Activated T-cell treated with anti-CD3 and anti-CD28 coated beads, Interleukin-2, amount 50 U/mL, for 24 hours (primary cell): ENCODE results near the gene APLNR.
"Not testable (repeated sequence)": the region's sequence is repeated elsewhere in the genome, so short reads cannot be mapped to it uniquely, and the experiment has no call there.

Experiments used
- DNase-seq: peaks from one replicate; pipeline ENCODE4 v3.0.0-alpha.2; 2020
- H3K27ac Mint-ChIP-seq: 2 replicates; pipeline ENCODE4 v1.8.0; 2020; ENCODE audit warnings: mild to moderate bottlenecking, mixed read lengths
- H3K27me3 Mint-ChIP-seq: 2 replicates; pipeline ENCODE4 v1.8.0; 2020; ENCODE audit warnings: mixed read lengths
- H3K36me3 Mint-ChIP-seq: 2 replicates; pipeline ENCODE4 v1.8.0; 2020; ENCODE audit warnings: low read depth, mixed read lengths
- H3K4me1 Mint-ChIP-seq: 2 replicates; pipeline ENCODE4 v1.8.0; 2020; ENCODE audit warnings: low read depth, mixed read lengths
- H3K4me3 Mint-ChIP-seq: 2 replicates; pipeline ENCODE4 v1.8.0; 2020; ENCODE audit warnings: mild to moderate bottlenecking, moderate library complexity, mixed read lengths
- H3K9me3 Mint-ChIP-seq: 2 replicates; pipeline ENCODE4 v1.8.0; 2020; ENCODE audit warnings: mixed read lengths

Gene APLNR

GRCh38 chr11:57237204-57237681 is at the start of gene APLNR:
TSS of gene APLNR (minus strand) at chr11:57237250. CDS start at chr11:57237004, 246 bp downstream.
- Mint-ChIP-seq H3K27me3 (peaks cover 70% of the 10 kb centered on the region), H3K4me1 (peaks cover 4% of the 10 kb centered on the region), H3K27ac (no peak within 1 kb of the TSS), H3K36me3 (no peaks in the 10 kb centered on the region), H3K9me3 (no peaks in the 10 kb centered on the region), H3K4me3 (no peak within 1 kb of the TSS)
- DNase-seq: no peak

DNA sequence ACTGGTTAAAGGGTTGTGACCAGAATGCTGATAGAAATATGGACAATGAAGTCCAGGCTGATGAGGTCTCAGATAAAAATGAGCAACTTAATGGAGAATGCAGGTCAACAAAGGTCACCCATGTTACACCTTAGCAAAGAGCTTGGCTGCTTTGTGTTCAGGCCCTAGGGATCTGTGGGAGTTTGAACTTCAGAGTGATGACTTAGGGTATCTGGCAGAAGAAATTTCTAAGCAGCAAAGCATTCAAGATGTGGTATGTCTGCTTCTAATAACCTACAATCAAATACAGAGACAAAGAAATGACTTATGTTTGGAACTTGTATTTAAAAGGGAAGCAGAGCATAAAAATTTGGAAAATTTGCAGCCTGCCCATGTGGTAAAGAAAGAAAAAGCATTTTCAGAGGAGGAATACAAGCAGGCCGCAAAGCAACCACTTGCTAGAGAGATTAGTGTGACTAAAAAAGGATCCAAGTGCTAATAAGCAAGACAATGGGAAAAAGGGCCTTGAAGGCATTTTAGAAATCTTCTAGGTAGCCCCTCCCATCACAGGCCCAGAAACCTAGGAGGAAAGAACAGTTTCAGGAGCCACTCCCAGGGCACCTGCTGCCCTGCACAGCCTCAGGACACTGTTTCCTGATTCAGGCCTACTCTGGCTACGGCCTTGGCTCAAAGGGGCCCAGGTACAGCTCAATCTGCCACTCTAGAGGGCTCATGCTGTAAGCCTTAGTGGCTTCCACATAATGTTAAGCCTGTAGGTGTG is 46.4 kb upstream of the APLNR start:
- DNase-seq: no peak
- Mint-ChIP-seq H3K27me3 (peaks cover 15% of the 10 kb centered on the region), H3K4me3 (no peak overlapping the region), H3K4me1 (no peaks in the 10 kb centered on the region), H3K27ac (no peak overlapping the region), H3K36me3 (no peaks in the 10 kb centered on the region), H3K9me3 (peaks cover 3% of the 10 kb centered on the region)

DNA sequence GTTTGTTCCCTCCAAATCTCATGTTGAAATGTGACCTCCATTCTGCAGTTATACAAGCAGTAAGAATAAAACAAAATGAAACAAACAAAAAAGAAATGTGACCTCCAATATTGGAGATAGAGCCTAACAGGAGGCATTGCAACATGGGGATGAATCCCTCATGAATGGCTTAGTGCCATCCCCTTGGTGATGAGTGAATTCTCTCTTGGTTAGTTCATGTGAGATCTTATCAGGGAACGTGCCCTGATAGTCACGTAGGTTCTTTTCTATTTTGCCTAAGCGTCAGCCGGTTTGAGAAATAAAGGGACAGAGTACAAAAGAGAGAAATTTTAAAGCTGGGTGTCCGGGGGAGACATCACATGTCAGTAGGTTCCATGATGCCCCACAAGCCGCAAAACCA is 44.5 kb upstream of the APLNR start:
- DNase-seq, H3K4me1 Mint-ChIP-seq, H3K9me3 Mint-ChIP-seq, H3K36me3 Mint-ChIP-seq, H3K4me3 Mint-ChIP-seq, H3K27ac Mint-ChIP-seq: not testable (repeated sequence)
- H3K27me3 Mint-ChIP-seq: peaks cover 26% of the 10 kb centered on the region

DNA sequence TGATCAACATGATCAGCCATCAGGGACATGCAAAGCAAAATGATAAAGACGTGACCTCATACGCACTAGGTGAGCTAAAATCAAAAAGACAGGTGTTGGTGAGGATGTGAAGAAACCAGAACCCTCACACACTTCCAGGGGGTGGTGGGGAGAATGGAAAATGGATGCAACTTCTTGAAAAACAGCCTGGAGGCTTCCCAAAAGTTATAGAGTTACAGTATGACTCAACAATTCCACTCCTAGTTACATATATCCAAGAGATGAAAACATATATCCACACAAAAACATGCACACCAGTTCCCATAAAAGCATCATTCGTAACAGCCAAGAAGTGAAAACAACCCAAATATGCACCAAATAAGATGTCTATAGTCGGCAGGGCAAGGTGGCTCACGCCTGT is 42.1 kb upstream of the APLNR start:
- Mint-ChIP-seq H3K27ac (no peak overlapping the region), H3K27me3 (peaks cover 34% of the 10 kb centered on the region), H3K9me3 (peaks cover 3% of the 10 kb centered on the region), H3K36me3 (no peaks in the 10 kb centered on the region), H3K4me1 (peaks cover 1% of the 10 kb centered on the region), H3K4me3 (no peak overlapping the region)
- no peak for DNase-seq

DNA sequence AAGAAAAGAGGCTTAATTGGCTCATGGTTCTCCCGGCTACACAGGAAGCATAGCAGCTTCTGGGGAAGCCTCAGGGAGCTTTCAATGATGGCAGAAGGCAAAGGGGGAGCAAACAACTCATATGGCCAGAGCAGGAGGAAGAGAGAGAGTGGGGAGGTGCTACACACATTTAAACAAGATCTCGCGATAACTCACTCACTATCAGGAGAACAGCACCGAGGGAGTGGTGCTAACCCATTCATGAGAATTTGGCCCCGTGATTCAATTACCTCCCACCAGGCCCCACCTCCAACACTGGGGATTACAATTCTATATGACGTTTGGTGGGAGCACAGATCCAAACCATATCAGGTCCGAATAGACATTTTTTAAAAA is 41.7 kb upstream of the APLNR start:
- Mint-ChIP-seq H3K27me3 (peaks cover 34% of the 10 kb centered on the region), H3K36me3 (no peaks in the 10 kb centered on the region), H3K4me3 (no peak overlapping the region), H3K9me3 (peaks cover 3% of the 10 kb centered on the region), H3K4me1 (peaks cover 1% of the 10 kb centered on the region), H3K27ac (no peak overlapping the region)
- DNase-seq: no peak

- H3K4me3 Mint-ChIP-seq: no peak overlapping the region
Measured at GRCh38 chr11:57277845-57278720, 41.0 kb upstream of the APLNR start.

GRCh38 chr11:57276971-57277675 is 40.1 kb upstream of the APLNR start:
- Mint-ChIP-seq H3K27ac (no peak overlapping the region), H3K9me3 (peaks cover 10% of the 10 kb centered on the region), H3K4me3 (no peak overlapping the region), H3K27me3 (peaks cover 38% of the 10 kb centered on the region), H3K4me1 (peaks cover 1% of the 10 kb centered on the region), H3K36me3 (no peaks in the 10 kb centered on the region)
- no peak for DNase-seq

More at GRCh38 chr11:57277845-57278720, 41.0 kb upstream of the APLNR start:
- DNase-seq: peak; percentile 45
- Mint-ChIP-seq H3K27ac (no peak overlapping the region), H3K36me3 (no peaks in the 10 kb centered on the region), H3K27me3 (peaks cover 38% of the 10 kb centered on the region), H3K9me3 (peaks cover 8% of the 10 kb centered on the region), H3K4me1 (peaks cover 1% of the 10 kb centered on the region)

- H3K4me1 Mint-ChIP-seq: peaks cover 1% of the 10 kb centered on the region
- H3K36me3 Mint-ChIP-seq: no peaks in the 10 kb centered on the region
- DNase-seq: no peak
- H3K27me3 Mint-ChIP-seq: peaks cover 45% of the 10 kb centered on the region
- peaks cover 11% of the 10 kb centered on the region for H3K9me3 Mint-ChIP-seq
- H3K27ac Mint-ChIP-seq: no peak overlapping the region
- H3K4me3 Mint-ChIP-seq: no peak overlapping the region
Measured at GRCh38 chr11:57276169-57276970, 39.3 kb upstream of the APLNR start.

DNA sequence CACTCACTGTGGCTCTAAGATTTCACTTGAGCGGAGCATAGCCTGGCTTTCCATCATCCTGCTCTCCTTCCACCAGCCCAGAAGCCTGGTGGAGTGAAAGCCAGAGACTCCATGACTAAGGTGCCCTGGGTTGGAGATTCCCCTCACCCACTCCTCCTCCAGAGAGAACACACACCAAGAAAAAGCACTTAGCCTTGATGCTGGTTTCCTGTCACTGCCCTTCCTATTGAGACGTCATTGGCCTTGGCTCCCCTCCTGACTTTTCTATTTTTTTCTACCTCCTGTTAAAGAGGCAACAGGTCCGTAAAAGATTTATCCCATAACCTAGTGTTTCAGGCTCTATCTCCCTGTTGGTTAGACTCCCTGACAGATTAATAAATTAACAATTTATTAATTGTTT is 38.5 kb upstream of the APLNR start:
- no peak for DNase-seq
- H3K27me3 Mint-ChIP-seq: peaks cover 48% of the 10 kb centered on the region
- no peak overlapping the region for H3K4me3 Mint-ChIP-seq
- H3K4me1 Mint-ChIP-seq: peaks cover 1% of the 10 kb centered on the region
- H3K27ac Mint-ChIP-seq: no peak overlapping the region
- H3K36me3 Mint-ChIP-seq: no peaks in the 10 kb centered on the region
- peaks cover 11% of the 10 kb centered on the region for H3K9me3 Mint-ChIP-seq

- Mint-ChIP-seq H3K4me3 (no peak overlapping the region), H3K9me3 (peaks cover 11% of the 10 kb centered on the region), H3K36me3 (no peaks in the 10 kb centered on the region), H3K27me3 (peaks cover 48% of the 10 kb centered on the region), H3K4me1 (peaks cover 1% of the 10 kb centered on the region), H3K27ac (no peak overlapping the region)
- DNase-seq: no peak
Measured at GRCh38 chr11:57274904-57275498, 38.0 kb upstream of the APLNR start.

GRCh38 chr11:57273448-57274058 is 36.5 kb upstream of the APLNR start:
- DNase-seq: no peak
- Mint-ChIP-seq H3K27me3 (peaks cover 46% of the 10 kb centered on the region), H3K4me1 (peaks cover 1% of the 10 kb centered on the region), H3K36me3 (no peaks in the 10 kb centered on the region), H3K27ac (no peak overlapping the region), H3K9me3 (peaks cover 11% of the 10 kb centered on the region), H3K4me3 (no peak overlapping the region)

GRCh38 chr11:57269571-57270021 is 32.5 kb upstream of the APLNR start:
- Mint-ChIP-seq H3K27me3 (peaks cover 28% of the 10 kb centered on the region), H3K36me3 (no peaks in the 10 kb centered on the region), H3K4me3 (no peak overlapping the region), H3K27ac (no peak overlapping the region), H3K4me1 (no peaks in the 10 kb centered on the region), H3K9me3 (peaks cover 17% of the 10 kb centered on the region)
- no peak for DNase-seq

DNA sequence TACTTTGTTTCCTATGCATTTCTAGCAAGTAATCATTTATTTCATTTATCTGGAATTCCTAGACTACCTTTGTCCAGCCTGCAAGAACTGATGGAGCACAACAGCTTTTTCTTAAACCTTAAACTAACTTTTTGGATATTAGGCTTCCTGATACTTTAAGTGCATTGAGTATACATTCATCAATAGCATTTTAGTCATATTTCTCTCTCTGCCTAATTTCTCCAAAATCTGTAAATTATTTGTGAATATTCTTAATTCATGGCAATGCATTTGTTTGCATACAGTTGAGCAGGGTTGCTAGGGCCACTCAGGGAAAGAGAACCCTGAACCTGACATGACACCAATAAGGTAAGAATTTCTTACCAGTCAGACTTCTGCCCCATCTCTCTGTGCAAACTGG is 29.1 kb upstream of the APLNR start:
- no peak for DNase-seq
- Mint-ChIP-seq H3K4me3 (no peak overlapping the region), H3K36me3 (no peaks in the 10 kb centered on the region)

More for the DNA sequence above, 29.1 kb upstream of the APLNR start:
- Mint-ChIP-seq H3K27me3 (peaks cover 30% of the 10 kb centered on the region), H3K9me3 (peaks cover 6% of the 10 kb centered on the region), H3K4me1 (no peaks in the 10 kb centered on the region), H3K27ac (no peak overlapping the region)
